ENCODE results near the gene ATP8A1.

GRCh38 chr4:42703813-42704212 lies 46.9 kb upstream of the ATP8A1 start:
- TF ChIP-seq CTCF (IDR thresholded peaks at IDR 0.05) (no peak), POLR2A (IDR thresholded peaks at IDR 0.05) (no peak)
